IPS-18c (cell line): ENCODE data around the gene PIK3AP1.
"Not testable (repeated sequence)": the region's sequence is repeated elsewhere in the genome, so short reads cannot be mapped to it uniquely, and the experiment has no call there.

Experiments used
- H3K4me3 ChIP-seq: 2 replicates; pipeline ENCODE4 v1.7.0; 2013; ENCODE audit warnings: low read depth, mild to moderate bottlenecking, low read length, moderate library complexity; ENCODE audit not compliant: insufficient read depth
- H3K9me3 ChIP-seq: one replicate; pipeline ENCODE4 v1.6.1; 2013; ENCODE audit warnings: mild to moderate bottlenecking, low read length, moderate library complexity; ENCODE audit not compliant: control insufficient read depth, insufficient read depth

The PIK3AP1 gene

DNA sequence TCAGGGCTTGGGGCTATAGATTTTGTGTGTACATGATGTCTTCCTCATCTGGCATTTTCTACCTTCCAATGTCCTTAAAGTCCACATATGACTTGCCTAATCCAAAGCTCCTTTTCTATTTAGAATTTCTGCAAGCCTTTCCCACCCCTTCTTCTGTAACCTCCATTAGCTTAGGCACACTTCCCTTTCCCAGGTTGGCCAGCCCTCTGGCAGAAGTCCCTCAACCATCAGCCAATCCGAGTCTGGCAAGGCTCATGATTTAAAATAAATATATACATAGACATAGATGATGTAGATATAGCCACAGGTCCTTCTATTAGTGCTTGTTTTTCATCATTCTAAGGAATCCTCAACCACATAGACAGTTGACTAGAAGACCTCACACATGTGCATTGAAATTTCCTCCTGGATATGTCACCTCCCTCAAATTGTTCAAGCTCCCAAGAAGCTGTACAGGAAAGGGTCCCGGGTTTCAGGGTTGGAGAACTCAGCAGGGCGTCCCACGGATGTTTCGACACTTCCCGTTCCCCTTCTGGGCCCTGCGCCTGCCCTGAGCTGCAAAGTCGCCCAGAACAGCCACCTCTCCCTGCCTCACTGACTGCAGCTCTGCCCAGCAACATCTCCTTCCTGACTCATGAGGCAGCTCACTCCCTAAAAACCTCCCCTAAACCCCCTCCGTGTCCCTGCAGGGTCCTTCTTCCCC, 20.4 kb upstream of the PIK3AP1 start:
- no peak overlapping the region for H3K4me3 ChIP-seq
- peaks cover 3% of the 10 kb centered on the region for H3K9me3 ChIP-seq

DNA sequence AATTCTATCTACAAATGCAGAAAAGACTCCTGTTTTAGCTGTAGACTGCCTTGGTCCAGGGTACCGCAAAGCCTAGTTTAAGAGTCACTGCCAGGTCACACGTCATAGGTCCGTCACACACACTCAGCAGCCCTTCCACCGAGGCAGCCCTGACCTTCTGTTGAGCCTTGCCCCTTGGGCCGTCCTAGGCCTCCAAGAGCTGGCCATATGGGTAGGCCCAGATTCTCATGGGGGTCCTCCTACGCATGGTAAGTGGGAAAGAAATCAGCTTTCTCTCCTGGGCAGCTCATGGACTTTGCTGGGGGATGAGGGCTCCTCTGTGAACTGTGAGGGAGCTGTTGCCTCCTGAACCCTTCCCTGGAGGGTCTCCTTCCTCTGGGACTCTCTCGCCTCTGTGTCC, 19.8 kb upstream of the PIK3AP1 start:
- peaks cover 3% of the 10 kb centered on the region for H3K9me3 ChIP-seq
- no peak overlapping the region for H3K4me3 ChIP-seq

DNA sequence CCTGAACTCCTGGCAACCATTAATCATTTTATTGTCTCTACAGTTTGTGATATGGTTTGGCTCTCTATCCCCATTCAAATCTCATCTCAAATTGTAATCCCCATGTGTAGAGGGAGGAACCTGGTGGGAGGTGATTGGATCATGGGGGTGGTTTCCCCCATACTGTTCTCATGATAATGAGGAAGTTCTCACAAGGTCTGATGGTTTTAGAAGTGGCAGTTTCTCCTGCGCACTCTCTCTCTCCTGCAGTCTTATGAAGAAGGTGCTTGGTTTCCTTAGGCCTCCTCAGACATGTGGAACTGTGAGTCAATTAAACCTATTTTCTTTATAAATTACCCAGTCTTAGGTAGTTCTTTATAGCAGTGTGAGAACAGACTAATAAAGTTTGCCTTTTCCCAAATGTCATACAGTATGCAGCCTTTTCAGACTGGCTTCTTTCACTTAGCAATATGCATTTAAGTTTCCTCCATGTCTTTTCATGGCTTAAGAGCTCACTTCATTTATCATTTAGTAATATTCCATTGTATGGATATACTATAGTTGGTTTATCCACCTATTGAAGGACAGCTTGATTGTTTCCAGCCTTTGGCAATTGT, 17.1 kb upstream of the PIK3AP1 start:
- not testable (repeated sequence) for H3K9me3 ChIP-seq, H3K4me3 ChIP-seq

DNA sequence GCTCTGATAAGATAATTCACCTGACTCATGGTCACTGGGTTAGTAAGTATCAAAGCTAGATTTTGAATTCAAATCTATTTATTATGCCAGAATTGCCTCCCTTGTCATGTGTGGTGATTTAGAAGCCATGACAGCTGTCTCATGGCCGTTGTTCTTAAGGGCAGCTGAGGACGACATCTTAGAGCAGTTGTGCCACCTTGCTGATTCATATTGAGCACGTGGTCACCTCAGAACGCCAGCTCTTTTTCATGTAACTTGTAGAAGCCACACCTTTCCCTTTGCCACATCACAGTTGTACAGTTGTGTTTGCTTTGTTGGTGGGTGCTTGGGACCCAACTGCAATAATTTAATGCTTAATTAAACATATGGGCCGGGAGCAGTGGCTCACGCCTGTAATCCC, 4.3 kb upstream of the PIK3AP1 start:
- no peak overlapping the region for H3K4me3 ChIP-seq

DNA sequence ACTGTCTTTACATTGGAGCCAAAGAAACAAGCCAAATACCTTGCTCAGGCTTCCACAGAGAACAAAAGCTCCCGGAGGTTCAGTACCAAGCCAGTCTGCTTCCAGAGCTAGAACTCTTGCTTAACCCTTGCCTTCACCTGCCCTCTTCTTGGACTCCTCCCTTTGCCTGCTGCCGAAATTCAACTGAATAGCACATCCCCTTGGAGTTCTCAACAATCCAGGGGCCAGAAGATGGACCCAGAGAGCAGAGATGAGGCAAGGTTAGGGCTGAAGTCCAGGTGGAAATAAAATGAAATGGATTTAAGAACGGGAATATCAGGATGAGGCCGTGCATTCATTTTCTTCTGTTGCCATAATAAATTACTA, 876 bp upstream of the PIK3AP1 start:
- Histone ChIP-seq H3K9me3 (no peaks in the 10 kb centered on the region), H3K4me3 (no peak overlapping the region)

More for the DNA sequence above, 4.3 kb upstream of the PIK3AP1 start:
- no peaks in the 10 kb centered on the region for H3K9me3 ChIP-seq

DNA sequence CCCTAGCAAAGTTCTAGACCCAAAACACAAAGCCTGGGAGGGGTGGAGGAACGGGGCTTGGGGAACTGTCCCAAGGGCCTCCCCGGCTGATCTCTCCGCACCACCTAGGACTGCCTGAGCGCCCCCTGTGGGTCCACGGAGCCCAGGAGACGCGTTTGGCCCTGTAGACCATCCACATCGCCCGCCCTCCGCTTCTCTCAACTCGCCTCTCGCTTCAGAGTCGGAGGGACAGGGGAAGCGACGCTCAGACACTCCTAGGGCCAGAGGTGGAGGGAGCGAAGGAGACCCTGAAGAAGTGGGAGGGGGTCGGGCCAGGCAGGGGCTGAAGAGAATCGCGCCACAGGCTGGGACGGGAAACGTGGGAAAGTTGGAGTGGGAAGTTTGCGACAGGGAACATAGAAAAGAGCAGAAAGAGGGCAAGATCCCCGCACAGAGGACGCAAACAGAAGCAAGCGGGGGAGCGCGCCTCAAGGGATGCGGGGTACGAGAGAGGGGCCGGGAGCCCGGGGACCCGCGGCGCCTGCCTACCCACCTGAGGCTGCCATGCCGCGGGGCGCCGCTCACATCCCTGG, 378 bp downstream of the PIK3AP1 start:
- Histone ChIP-seq H3K9me3 (no peaks in the 10 kb centered on the region), H3K4me3 (peak overlapping the region; percentile 62)

DNA sequence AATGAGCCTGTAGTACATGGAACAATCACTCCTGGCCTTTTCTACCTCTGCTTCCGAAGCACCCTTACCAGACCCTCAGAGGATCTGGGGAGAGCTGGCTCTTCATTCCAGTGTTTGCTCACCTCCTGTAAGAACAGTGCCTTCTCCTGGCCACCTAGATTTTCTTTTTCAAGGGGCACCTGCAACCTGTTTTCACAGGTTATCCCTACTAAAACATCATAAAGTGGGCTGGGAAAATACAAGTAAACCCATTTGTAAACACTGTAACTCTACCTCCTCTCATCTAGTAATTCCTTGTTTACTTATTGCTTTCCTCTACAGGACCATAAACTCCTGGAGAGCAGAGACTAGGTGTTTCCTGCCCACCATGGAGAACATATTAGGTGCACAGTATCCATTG, 1.1 kb downstream of the PIK3AP1 start:
- H3K4me3 ChIP-seq, result peak overlapping the region; percentile 62; the same call in 1 of the 2 replicates
- H3K9me3 ChIP-seq, result no peaks in the 10 kb centered on the region

DNA sequence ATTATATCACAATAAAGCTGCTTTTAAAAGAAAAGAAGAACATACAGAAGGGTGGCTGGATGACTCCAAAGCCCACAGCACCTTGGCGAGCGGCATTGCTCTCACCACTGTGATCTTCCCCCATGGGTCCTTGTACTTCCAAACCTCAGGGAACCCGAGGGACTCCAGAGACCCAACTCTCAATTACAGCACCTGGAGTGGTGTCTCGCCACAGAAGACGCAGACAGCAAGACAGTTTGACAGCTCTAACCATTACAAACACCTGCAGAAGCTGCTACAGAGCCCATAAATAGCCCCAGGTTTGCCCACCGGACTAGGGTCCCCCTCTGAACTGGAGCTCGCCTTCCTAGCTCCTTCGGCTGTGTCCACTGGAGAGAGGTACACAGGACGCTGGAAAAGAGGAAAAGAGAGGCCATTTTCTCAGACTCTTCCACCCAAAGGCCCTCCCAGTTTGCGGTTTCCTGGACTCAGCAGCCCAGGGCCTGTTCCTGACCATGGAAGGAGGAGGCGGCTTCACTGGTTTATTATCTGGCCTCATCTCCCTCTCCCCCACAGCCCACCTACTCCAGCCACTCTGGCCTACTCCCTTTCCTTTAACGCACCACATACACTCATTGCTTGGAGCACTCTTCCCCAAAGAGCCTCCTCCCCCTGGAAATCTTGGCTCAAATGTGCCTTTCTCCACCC, 1.9 kb downstream of the PIK3AP1 start:
- Histone ChIP-seq H3K4me3 (no peak overlapping the region), H3K9me3 (no peaks in the 10 kb centered on the region)

DNA sequence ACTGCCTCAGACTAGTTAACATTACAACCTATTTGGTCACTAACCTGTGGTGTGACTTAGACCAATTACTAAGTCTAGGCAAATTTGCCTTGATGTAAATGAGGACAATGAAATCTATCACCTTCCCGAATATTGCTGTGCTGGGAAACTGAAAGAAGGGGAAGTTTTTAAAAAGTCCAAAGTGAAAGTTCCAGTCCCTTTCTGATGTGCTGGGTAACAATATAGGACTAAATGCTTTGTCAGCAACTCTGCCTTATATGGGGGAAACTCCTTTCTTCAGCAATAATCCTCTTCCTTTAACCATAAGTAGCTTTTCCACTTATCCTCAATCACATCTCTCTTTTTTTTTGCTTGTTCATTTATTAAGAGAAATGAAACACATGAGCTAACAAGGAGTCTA, 3.9 kb downstream of the PIK3AP1 start:
- Histone ChIP-seq H3K4me3 (no peak overlapping the region), H3K9me3 (no peaks in the 10 kb centered on the region)

DNA sequence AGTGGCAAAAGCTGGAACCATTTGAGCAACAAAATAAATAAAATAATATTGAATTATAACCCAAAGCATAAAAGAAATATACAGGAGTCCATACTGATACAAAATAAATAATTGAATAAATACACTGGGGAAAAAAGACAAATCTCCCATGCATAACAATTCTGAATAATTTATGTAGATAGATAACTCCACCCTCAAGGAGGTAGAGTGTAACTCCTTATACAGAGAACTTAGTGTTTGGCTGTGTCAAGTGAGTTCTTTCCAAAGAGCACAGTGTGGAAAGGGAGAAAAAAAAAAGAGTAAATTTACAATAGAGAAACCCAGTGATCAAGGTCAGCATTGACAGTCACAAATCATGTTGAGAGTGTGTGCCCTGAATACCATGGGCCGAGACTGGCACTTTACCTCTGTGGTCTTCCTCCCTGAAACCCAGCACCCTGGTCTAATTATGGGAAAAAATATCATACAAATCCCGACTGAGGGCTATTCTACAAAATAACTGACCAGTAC, 5.5 kb downstream of the PIK3AP1 start:
- H3K9me3 ChIP-seq, result no peaks in the 10 kb centered on the region
- H3K4me3 ChIP-seq, result no peak overlapping the region

DNA sequence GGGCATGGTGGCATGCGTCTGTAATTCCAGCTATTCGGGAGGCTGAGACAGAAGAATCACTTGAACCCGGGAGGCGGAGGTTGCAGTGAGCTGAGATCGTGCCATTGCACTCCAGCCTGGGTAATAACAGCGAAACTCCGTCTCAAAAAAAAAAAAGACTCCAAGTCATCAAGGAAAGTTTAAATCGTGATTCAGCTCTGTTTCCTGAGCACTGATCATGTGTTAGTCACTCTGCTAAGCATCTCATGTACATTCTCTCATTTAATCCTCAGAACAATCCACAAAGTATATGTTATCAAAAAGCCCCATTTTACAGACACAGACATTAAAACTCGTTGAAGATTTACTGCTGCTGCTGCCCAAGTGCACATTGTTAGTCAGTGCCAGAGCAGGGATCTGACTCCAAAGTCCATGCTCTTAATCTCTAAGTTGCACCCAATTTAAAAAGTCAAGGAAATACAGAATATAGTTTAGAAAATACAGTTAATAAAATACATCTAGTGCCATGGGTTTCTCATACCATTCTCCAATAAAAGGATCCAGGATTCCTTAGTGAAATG, 6.2 kb downstream of the PIK3AP1 start:
- H3K4me3 ChIP-seq, result no peak overlapping the region

DNA sequence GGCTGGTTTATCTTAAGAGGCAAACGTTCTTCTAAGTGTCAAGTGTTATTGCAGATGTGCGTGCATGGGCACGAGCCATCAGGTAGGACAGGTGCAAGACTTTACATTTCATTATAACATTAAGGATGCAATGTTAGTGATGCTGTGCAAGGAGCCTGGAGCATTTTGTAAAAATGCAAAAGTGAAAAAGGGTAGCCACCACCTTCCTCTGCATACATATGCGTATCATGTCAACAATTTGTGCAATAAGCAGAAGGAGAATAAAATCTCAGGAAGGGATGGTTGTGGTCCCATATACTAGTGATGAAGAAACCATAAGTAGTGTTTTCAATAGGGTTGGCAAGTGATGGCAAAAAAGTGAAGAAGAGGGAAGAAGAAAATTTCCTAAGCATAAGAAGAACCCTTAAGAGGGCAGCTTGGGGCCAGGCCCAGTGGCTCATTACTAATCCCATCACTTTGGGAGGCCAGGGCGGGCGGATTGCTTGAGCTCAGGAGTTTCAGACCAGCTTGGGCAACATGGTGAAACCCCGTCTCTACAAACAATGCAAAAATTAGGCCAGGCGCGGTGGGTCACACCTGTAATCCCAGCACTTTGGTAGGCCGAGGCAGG, 7.5 kb downstream of the PIK3AP1 start:
- no peak overlapping the region for H3K4me3 ChIP-seq
- peaks cover 3% of the 10 kb centered on the region for H3K9me3 ChIP-seq

More for the DNA sequence above, 6.2 kb downstream of the PIK3AP1 start:
- peaks cover 3% of the 10 kb centered on the region for H3K9me3 ChIP-seq

DNA sequence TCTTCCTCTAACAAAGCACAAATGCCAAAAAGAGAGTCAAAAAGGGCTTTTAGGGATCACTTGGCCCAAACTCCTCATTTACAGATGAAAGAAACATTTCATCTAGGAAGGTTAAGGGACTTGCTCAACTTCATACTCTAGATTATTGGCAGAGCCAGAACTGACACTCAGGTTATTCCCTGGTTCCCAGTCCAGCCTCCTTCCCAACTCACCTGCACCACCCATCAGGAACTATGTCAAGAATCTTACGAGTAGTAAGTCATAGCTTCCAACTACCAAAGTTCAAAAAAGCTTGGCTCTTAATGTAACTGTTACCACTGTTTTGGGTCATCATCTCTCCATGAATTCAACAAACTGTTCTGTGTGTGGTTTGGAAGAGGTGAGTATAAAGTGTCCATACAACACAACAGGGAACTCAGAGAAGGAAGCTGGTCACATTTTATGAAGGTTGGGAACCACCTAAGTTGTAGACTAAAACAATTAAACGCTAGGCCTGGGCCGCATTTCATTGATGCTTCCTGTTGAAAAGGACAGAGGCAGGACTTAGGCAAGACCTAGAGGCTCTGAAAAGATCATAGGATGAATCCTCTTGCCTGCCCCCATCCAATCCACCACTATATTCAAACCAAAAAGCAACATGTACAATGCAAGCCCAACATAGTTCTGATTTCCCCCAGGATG, 9.1 kb downstream of the PIK3AP1 start:
- H3K4me3 ChIP-seq, result no peak overlapping the region
- peaks cover 3% of the 10 kb centered on the region for H3K9me3 ChIP-seq

DNA sequence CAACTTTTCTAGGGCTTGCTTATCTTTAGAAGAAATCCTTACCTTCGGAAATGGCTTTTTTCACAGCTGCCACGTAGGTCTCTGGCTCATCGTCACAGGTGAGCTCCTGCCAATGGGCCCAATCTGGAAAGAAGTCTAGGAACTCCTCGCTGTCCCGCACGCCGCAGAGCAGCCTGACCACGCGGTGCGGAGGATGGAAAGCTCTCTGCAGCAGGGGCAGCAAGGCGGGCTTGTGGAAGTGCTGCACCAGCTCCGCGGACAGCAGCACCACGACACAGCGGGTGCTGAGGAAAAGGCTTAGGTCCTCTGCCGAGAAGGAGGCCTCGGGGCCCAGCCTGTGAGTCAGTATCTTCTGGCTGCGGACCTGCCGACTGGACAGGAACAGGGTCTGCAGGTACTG, 10.8 kb downstream of the PIK3AP1 start:
- Histone ChIP-seq H3K9me3 (peaks cover 3% of the 10 kb centered on the region), H3K4me3 (no peak overlapping the region)

DNA sequence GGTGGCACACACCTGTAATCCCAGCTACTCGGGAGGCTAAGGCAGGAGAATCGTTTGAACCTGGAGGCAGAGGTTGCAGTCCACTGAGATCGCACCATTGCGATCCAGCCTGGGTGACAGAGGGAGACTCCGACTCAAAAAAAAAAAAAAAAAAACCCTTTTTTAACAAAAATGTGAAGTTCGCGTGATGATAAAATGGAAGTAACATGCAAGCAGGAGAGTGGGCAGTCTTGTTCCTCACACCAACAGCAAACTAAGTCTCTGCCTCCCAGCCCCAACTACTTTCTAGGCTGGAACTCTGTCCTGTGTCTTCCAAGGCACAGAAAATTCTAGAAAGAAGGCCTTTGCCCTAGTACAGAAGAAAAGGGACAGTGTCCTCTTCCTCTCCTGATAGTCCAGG, 11.3 kb downstream of the PIK3AP1 start:
- H3K9me3 ChIP-seq, result peaks cover 3% of the 10 kb centered on the region
- no peak overlapping the region for H3K4me3 ChIP-seq

DNA sequence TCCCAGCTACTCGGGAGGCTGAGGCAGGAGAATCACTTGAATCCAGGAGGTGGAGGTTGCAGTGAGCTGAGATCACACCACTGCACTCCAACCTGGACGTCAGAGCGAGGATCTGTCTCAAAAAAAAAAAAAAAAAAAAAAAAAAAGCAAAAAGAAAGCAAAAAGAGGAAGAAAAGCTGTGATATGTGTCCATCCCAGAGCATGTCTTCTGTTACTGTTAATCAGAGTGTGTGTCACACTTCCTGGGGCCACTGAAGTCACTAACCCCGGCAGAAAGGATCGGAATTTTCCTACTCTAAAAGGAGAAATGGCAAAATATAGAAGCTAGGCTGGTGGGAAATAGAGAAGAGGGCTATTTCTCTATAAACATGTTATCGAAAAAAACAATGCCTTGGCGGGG, 11.9 kb downstream of the PIK3AP1 start:
- Histone ChIP-seq H3K4me3 (no peak overlapping the region), H3K9me3 (peaks cover 3% of the 10 kb centered on the region)

DNA sequence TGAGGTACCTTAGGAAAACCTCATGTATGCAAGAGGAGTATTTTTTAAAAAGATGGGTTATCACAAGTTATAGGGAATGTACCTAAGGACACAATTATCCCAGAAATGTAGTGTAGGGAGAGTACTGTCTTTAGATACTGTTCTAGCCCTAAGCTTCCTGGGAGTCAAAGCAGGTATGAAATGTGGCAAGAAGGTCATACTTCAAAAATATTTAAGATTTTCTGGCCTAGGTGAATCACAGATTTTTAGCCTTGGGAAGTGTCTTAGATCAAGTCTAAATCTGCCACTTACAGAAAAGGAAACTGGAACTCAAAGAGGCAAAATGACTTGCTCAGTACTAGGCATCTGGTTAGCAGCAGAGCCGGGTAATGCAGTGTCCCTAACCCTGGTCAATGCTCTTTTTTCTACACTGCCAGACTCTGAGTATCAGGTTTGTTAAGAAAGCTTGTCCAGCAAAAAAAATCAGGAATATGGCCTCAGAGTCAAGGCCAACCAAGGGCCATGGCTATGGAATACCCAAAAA, 13.9 kb downstream of the PIK3AP1 start:
- Histone ChIP-seq H3K9me3 (peaks cover 3% of the 10 kb centered on the region), H3K4me3 (no peak overlapping the region)
